PFSK-1 (cell line): ENCODE results near the gene HAUS1.

Experiments
- FOXP2 ChIP-seq: optimal IDR thresholded peaks from 2 replicates; pipeline ENCODE3; 2011; ENCODE audit warnings: borderline replicate concordance, control low read depth, inconsistent platforms; ENCODE audit not compliant: insufficient read depth; ENCODE audit errors: extremely low read length, extremely low read depth
- POLR2AphosphoS5 ChIP-seq: IDR thresholded peaks from 2 replicates; pipeline ENCODE4 v1.6.1; 2012; ENCODE audit warnings: low read depth, mild to moderate bottlenecking, control low read depth, low read length, moderate library complexity
- SIN3A ChIP-seq: IDR thresholded peaks from 2 replicates; pipeline ENCODE4 v1.6.1; 2012; ENCODE audit warnings: mild to moderate bottlenecking, low read length, moderate library complexity, borderline replicate concordance; ENCODE audit not compliant: insufficient read depth
- TAF1 ChIP-seq: IDR thresholded peaks from 2 replicates; pipeline ENCODE4 v1.6.1; 2012; ENCODE audit warnings: low read length, control low read depth, borderline replicate concordance; ENCODE audit not compliant: insufficient read depth
- TF ChIP-seq, protein P1 (sequence below), 2 experiments: IDR thresholded peaks; 2 replicates each; pipeline versions ENCODE4 v1.6.1 to v1.8.0; 2011 to 2012; ENCODE audit warnings: low read depth in 2 of 2, low read length in 2 of 2, control low read depth in 1 of 2, inconsistent platforms in 1 of 2, mild to moderate bottlenecking in 1 of 2, moderate library complexity in 1 of 2; ENCODE audit not compliant: insufficient read depth in 1 of 2

The HAUS1 gene

DNA sequence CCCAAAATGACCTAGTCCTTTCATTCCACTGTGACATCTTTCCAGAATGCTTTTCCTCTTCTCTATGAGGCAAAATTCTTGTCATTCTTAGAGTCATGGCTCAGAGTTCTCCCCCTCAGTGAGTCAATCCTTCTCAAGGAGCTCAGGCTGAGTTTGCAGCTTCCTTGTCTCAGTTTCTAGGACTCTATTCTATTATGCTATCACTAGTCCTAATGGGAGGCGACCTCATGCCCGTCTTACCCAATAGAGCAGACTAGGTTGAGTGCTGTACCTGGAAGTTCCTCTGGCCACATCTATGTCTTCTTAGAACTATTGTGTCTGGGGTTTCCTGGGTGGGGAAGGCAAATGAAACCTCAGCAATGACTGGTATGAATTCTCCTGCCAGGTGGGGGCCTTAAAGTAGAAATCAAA is 51.5 kb downstream of the HAUS1 start:
- TF ChIP-seq POLR2AphosphoS5 = no peak
- no peak for TF ChIP-seq TAF1
- no peak for TF ChIP-seq FOXP2
- TF ChIP-seq SIN3A = no peak
- TF ChIP-seq, protein P1, sequence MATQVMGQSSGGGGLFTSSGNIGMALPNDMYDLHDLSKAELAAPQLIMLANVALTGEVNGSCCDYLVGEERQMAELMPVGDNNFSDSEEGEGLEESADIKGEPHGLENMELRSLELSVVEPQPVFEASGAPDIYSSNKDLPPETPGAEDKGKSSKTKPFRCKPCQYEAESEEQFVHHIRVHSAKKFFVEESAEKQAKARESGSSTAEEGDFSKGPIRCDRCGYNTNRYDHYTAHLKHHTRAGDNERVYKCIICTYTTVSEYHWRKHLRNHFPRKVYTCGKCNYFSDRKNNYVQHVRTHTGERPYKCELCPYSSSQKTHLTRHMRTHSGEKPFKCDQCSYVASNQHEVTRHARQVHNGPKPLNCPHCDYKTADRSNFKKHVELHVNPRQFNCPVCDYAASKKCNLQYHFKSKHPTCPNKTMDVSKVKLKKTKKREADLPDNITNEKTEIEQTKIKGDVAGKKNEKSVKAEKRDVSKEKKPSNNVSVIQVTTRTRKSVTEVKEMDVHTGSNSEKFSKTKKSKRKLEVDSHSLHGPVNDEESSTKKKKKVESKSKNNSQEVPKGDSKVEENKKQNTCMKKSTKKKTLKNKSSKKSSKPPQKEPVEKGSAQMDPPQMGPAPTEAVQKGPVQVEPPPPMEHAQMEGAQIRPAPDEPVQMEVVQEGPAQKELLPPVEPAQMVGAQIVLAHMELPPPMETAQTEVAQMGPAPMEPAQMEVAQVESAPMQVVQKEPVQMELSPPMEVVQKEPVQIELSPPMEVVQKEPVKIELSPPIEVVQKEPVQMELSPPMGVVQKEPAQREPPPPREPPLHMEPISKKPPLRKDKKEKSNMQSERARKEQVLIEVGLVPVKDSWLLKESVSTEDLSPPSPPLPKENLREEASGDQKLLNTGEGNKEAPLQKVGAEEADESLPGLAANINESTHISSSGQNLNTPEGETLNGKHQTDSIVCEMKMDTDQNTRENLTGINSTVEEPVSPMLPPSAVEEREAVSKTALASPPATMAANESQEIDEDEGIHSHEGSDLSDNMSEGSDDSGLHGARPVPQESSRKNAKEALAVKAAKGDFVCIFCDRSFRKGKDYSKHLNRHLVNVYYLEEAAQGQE (IDR thresholded peaks at IDR 0.05; ENCODE audit: insufficient read depth in 1 of 2, low read depth in 2 of 2, low read length in 2 of 2) = no peak

DNA sequence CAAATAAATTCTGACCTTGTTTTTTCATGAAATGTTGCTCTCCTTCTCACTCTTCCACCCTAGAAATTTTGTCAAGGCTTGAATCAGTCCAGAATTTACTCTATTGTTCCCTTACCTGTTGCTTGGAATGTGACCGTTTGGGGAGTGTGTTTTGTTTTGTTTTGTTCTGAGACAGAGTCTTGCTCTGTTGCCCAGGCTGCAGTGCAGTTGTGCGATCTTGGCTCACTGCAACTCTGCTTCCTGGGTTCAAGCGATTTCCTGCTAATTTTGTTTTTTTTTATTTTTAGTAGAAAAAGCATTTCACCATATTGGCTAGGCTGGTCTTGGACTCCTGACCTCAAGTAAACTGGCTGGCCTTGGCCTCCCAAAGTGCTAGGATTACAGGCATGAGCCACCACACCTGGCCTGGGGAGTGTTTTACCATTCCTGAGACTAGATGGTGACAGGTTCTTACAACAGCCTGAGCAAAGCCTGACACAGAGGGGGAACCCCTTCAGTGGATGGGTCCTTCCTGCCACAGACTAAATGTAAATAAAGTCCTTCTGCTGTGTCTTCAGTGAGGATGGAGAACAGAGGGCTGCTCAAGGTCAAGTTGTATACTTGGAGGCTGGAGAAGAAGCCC is 52.0 kb downstream of the HAUS1 start:
- TF ChIP-seq FOXP2 (no peak), POLR2AphosphoS5 (no peak), TAF1 (no peak), SIN3A (no peak)
- TF ChIP-seq, protein P1 (IDR thresholded peaks at IDR 0.05; ENCODE audit: insufficient read depth in 1 of 2, low read depth in 2 of 2, low read length in 2 of 2) = no peak

DNA sequence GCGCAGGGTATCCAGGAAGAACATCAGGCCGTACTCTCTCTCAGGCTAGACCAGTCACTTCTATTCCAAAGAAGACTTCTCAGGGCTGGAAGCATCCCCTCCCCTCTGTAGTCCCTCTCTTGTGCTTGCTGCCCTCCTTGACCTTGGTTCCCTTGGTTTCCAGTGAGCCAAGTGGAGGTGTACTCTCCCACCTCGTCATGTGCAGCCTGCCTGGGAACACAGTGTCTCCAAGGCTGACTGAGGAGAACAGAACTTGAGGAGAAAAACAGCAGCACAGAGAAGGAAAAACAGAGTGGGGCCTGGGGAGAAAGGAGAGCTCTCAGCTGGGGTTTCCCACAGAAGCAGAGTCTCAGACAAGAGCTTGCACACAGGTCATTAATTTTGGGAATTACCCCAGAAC is 52.7 kb downstream of the HAUS1 start:
- TF ChIP-seq FOXP2 (no peak), TAF1 (no peak), POLR2AphosphoS5 (no peak), SIN3A (no peak)
- TF ChIP-seq, protein P1 (IDR thresholded peaks at IDR 0.05; ENCODE audit: insufficient read depth in 1 of 2, low read depth in 2 of 2, low read length in 2 of 2) = no peak

DNA sequence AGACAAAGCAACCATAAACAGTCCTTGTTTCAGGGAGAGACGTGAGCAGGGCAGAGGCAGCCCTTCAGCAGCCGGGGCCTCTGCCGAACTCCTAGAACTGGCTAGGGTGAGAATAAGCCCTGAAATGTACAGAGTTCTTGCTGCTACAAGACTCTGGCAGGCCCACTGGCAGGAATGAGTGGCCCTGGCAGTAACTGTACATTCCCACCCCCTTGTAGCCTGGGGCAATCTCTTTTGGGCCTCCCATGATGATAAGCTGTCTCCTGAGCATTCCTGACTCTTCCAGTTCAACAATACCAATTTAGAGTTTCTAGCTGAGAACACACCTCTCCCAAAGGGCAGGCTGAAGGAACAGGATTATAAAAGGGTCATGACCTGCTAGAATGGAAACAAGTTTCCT is 54.3 kb downstream of the HAUS1 start:
- no peak for TF ChIP-seq FOXP2
- no peak for TF ChIP-seq SIN3A
- TF ChIP-seq TAF1 = no peak
- TF ChIP-seq, protein P1 (IDR thresholded peaks at IDR 0.05; ENCODE audit: insufficient read depth in 1 of 2, low read depth in 2 of 2, low read length in 2 of 2) = no peak

DNA sequence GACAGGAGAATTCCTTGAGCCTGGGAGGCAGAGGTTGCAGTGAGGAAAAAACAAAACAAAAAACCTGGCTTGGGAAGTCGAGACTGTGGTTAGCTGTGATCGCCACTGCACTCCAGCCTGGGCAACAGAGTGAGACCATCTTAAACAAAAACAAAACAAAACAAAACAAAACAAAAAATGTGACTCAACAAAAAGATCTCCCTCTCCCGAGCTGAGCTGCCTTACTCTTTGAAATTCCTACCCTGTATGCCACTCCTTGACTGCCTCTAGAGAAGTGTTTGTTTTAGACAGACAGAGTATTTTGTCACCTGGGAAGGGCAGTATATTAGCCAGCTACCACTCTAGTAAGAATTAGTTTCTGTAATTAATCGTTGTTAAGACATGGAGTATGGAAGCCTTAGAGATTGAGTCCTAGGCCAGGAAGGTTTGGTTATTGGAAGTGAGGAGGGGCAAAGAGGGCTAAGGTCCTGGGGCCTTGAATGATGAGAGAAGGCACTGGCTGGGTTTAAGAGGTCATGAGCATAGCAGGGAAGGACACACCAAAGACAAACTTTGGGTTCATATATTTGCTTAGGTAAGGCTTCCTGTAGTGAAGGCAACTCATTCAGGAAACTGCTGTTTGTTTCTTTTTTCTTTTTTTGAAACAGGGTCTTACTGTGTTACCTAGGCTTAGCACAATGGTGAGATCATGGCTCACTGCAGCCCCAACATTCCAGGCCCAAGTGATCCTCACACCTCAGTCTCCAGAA is 56.0 kb downstream of the HAUS1 start:
- no peak for TF ChIP-seq SIN3A
- TF ChIP-seq TAF1 = no peak
- no peak for TF ChIP-seq POLR2AphosphoS5
- TF ChIP-seq FOXP2 = no peak
- TF ChIP-seq, protein P1 (IDR thresholded peaks at IDR 0.05; ENCODE audit: insufficient read depth in 1 of 2, low read depth in 2 of 2, low read length in 2 of 2) = no peak
